OCI-LY7 (cell line): Measurements from ENCODE around the gene MAP3K6. TPM values are rescaled to one million over a fixed set of nuclear protein-coding genes. Genes with fewer than 3 reads are reported as not detected.

Experiments
- BruUV-seq: library from RNA; stranded (reverse); fragments of 400-500 nt; replicated peaks from 2 replicates; lab custom pipeline; 2021; lab: Mats Ljungman, UMichigan
- CTCF ChIA-PET: fragments of 300-600 bp; sonication (Branson Sonifier 250); formaldehyde crosslinking; loops from one replicate; lab custom pipeline; 2022; ENCODE audit warnings: antibody characterized with exemption; ENCODE audit not compliant: unreplicated experiment; lab: Charles Lee
- POLR2A ChIA-PET: fragments of 300-600 bp; sonication (Branson Sonifier 250); formaldehyde crosslinking; loops from one replicate; lab custom pipeline; 2022; ENCODE audit warnings: antibody characterized with exemption; lab: Charles Lee
- DNase-seq: peaks from one replicate; pipeline ENCODE4 v3.0.0-alpha.2; 2015; ENCODE audit warnings: low spot score
- H2AFZ ChIP-seq: fragments of 200-600 bp; sonication (generic), shearing (Covaris generic); 2 replicates; pipeline ENCODE4 v1.6.1; 2014; ENCODE audit warnings: mild to moderate bottlenecking, antibody characterized with exemption, low read length, moderate library complexity
- H3K27ac ChIP-seq: fragments of 200-600 bp; sonication (generic); 2 replicates; pipeline ENCODE4 v1.5.1; 2014; ENCODE audit warnings: mixed run types, low read depth, mild to moderate bottlenecking, moderate library complexity, low read length, inconsistent platforms; ENCODE audit not compliant: poor library complexity, severe bottlenecking
- H3K36me3 ChIP-seq: fragments of 200-600 bp; sonication (generic); 2 replicates; pipeline ENCODE4 v1.6.1; 2014; ENCODE audit warnings: mild to moderate bottlenecking, antibody characterized with exemption, low read length, moderate library complexity, mixed read lengths; ENCODE audit not compliant: insufficient read depth
- H3K4me1 ChIP-seq: fragments of 200-600 bp; sonication (generic); 2 replicates; pipeline ENCODE4 v1.5.1; 2014; ENCODE audit warnings: mild to moderate bottlenecking, low read length; ENCODE audit not compliant: insufficient read depth, poor library complexity, severe bottlenecking
- H3K4me2 ChIP-seq: fragments of 200-600 bp; sonication (generic); 2 replicates; pipeline ENCODE4 v1.6.1; 2014; ENCODE audit warnings: mild to moderate bottlenecking, low read length
- H3K4me3 ChIP-seq: fragments of 200-600 bp; sonication (generic); 2 replicates; pipeline ENCODE4 v1.5.1; 2014; ENCODE audit warnings: mild to moderate bottlenecking, low read depth, low read length; ENCODE audit not compliant: poor library complexity, severe bottlenecking
- H3K79me2 ChIP-seq: fragments of 200-600 bp; sonication (generic); 2 replicates; pipeline ENCODE4 v1.6.1; 2016; ENCODE audit warnings: low read depth, mild to moderate bottlenecking, low read length, moderate library complexity, mixed read lengths; ENCODE audit not compliant: insufficient read depth
- H3K9me2 ChIP-seq: fragments of 200-600 bp; sonication (generic); 2 replicates; pipeline ENCODE4 v1.6.1; 2016; ENCODE audit warnings: mild to moderate bottlenecking, low read length, mixed read lengths; ENCODE audit not compliant: insufficient read depth
- H3K9me3 ChIP-seq: fragments of 200-600 bp; sonication (generic); 2 replicates; pipeline ENCODE4 v1.6.1; 2014; ENCODE audit warnings: mild to moderate bottlenecking, mixed run types, low read length, mixed read lengths
- H4K20me1 ChIP-seq: fragments of 200-600 bp; sonication (generic); 2 replicates; pipeline ENCODE4 v1.6.1; 2014; ENCODE audit warnings: mild to moderate bottlenecking, antibody characterized with exemption, low read length, moderate library complexity, mixed read lengths; ENCODE audit not compliant: insufficient read depth
- EZH2phosphoT487 ChIP-seq: fragments of 200-600 bp; sonication (generic); IDR thresholded peaks from 2 replicates; pipeline ENCODE4 v1.6.1; 2018; ENCODE audit warnings: low read depth, borderline replicate concordance, mild to moderate bottlenecking, mixed run types, antibody characterized with exemption, low read length, moderate library complexity, mixed read lengths
- intact Hi-C: fragments of 100-400 bp; cut with micrococcal nuclease; formaldehyde crosslinking; loops from one replicate; pipeline ENCODE4 v1.10.0; 2022; ENCODE audit not compliant: unreplicated experiment
- total RNA-seq, 2 experiments: library from RNA; depleted of rRNA in 1 of 2; stranded (reverse); fragments of >200 nt in 1 of 2; shearing (Covaris generic) in 1 of 2; gene quantifications; 2 replicates each; pipeline ENCODE4 v1.2.3, GENCODE V29; 2014 to 2022
- TF ChIP-seq, protein P1 (sequence below): fragments of 200-600 bp; sonication (generic); conservative IDR thresholded peaks from 2 replicates; pipeline ENCODE4 v1.5.1; 2014; ENCODE audit warnings: mild to moderate bottlenecking, antibody characterized with exemption, low read length, moderate library complexity, mixed read lengths

Gene MAP3K6
- total RNA-seq, 2 experiments from 2014 or later, result 5.9 to 8.0 TPM

DNA sequence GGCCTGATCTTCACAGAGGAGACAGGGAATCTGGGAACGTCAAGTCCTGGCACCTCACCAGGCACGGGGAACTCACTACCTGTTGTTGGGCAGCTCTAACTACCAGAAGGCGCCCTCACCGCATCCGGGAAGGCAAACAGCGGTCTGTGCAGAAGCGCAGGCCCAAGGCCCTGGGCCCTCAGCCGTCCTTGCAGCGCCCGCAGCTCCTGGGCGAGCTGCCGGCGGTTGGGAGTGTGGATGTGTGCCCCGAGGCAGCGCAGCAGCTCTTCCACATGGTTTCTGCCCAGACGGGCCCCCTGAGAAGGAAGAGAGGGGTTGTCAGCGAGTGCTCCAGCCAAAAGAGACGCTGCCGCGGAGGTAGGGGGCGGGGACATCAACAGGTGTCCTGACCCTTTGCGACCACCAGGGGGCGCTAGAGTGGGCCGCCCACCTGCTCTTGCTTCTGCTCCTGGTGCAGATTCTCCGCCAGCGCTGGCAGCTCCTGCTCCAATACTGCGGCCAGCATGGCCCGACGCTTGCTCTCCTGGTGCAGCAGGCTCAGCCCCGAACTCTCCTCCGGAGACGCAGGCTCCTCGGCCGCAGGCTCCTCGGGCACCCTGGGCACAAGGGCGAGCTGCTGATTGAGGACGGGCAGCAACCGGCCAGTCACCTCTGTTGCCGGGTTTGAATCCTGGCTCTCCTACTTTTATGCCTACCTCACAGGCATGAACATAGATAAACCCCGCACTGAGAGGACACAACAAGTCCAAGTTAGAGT is 9.3 kb downstream of the MAP3K6 start:
- POLR2A ChIA-PET, result interaction anchor here (0.6 kb wide), 1 partner anchor 17 kb away, joined by 3 read pairs; no protein-coding TSS in a partner anchor
- Histone ChIP-seq H3K9me3 (no peaks in the 10 kb centered on the region), H3K9me2 (no peaks in the 10 kb centered on the region), H3K4me1 (peaks cover 26% of the 10 kb centered on the region), H2AFZ (peak overlapping the region; percentile 83), H3K4me3 (peak overlapping the region; percentile 65), H4K20me1 (no peaks in the 10 kb centered on the region), H3K4me2 (peak overlapping the region; percentile 84), H3K79me2 (no peaks in the 10 kb centered on the region), H3K36me3 (no peaks in the 10 kb centered on the region), H3K27ac (peak overlapping the region; percentile 25)
- intact Hi-C loops, result loop anchor here (1.0 to 10.0 kb wide), 5 partner anchors 14 to 249 kb away; no protein-coding TSS in a partner anchor
- CTCF ChIA-PET, result interaction anchor here (0.5 to 1.6 kb wide), 7 partner anchors 8 to 249 kb away, joined by 3 to 5 read pairs (median 4); no protein-coding TSS in a partner anchor
- BruUV-seq, result no TSS peak
- TF ChIP-seq, protein P1, sequence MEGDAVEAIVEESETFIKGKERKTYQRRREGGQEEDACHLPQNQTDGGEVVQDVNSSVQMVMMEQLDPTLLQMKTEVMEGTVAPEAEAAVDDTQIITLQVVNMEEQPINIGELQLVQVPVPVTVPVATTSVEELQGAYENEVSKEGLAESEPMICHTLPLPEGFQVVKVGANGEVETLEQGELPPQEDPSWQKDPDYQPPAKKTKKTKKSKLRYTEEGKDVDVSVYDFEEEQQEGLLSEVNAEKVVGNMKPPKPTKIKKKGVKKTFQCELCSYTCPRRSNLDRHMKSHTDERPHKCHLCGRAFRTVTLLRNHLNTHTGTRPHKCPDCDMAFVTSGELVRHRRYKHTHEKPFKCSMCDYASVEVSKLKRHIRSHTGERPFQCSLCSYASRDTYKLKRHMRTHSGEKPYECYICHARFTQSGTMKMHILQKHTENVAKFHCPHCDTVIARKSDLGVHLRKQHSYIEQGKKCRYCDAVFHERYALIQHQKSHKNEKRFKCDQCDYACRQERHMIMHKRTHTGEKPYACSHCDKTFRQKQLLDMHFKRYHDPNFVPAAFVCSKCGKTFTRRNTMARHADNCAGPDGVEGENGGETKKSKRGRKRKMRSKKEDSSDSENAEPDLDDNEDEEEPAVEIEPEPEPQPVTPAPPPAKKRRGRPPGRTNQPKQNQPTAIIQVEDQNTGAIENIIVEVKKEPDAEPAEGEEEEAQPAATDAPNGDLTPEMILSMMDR, result peak; percentile 87
- TF ChIP-seq EZH2phosphoT487, result no peak
- peak; percentile 77 for DNase-seq

DNA sequence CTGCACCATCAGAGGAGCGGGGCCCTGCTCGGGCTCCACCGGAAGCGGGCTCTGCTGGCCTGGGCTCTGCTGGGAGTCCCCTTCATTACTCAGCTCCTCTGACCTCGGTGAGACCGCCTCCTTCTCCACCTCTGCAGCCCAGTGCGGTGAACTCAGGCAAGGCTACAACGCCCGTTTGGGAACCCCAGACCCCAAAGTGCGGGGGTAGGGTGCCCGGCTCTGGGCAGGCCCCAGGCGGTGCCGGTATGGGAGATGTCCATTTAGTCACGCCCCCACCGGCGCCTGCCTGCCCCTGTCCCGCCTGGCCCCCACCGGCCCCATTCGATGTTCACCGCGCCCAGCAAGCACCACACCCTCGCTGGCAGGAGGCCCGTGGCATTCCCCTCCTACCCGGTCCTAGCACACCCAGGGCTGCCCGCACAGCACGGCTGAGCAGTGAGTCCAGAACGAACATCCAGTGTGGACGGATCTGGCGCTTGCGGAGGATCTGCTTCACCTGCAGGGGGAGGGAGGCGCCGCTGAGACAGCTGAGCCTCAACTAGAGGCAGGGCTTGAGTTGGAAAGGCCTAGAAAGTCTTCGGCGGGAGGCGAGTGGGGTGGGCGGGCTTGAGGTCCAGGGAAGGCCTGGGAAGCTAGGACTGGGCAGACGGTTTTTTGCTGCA is 10.0 kb downstream of the MAP3K6 start:
- H3K4me2 ChIP-seq, result peak overlapping the region; percentile 84
- TF ChIP-seq, protein P1, result no peak
- TF ChIP-seq EZH2phosphoT487, result no peak
- BruUV-seq, result no TSS peak
- no peaks in the 10 kb centered on the region for H4K20me1 ChIP-seq
- no peaks in the 10 kb centered on the region for H3K9me2 ChIP-seq
- H3K36me3 ChIP-seq, result no peaks in the 10 kb centered on the region
- ChIA-PET POLR2A (interaction anchor here (0.6 kb wide), 1 partner anchor 16 kb away, joined by 3 read pairs; no protein-coding TSS in a partner anchor), CTCF (interaction anchor here (0.5 to 1.6 kb wide), 8 partner anchors 8 to 250 kb away, joined by 3 to 5 read pairs (median 4); no protein-coding TSS in a partner anchor)
- no peaks in the 10 kb centered on the region for H3K9me3 ChIP-seq
- H3K4me1 ChIP-seq, result peaks cover 26% of the 10 kb centered on the region
- intact Hi-C loops, result loop anchor here (1.0 to 10.0 kb wide), 5 partner anchors 13 to 250 kb away; no protein-coding TSS in a partner anchor
- H3K27ac ChIP-seq, result peak overlapping the region; percentile 25
- peak overlapping the region; percentile 83; the same call in 1 of the 2 replicates for H2AFZ ChIP-seq
- DNase-seq, result peak; percentile 48
- peak overlapping the region; percentile 65 for H3K4me3 ChIP-seq
- no peaks in the 10 kb centered on the region for H3K79me2 ChIP-seq
